WTC11 (cell line): ENCODE data around the gene TRAPPC8. TPM values are rescaled to one million over a fixed set of nuclear protein-coding genes. Genes with fewer than 3 reads are reported as not detected.
A peak's percentile ranks its signal among the peaks of the same experiment; 100 is the strongest.

Source experiments
- ATAC-seq: fragments of 200-7000 bp; cut with Tn5 transposase; 2 replicates; pipeline ENCODE4 v1.10.0; 2021; ENCODE audit warnings: mild to moderate bottlenecking, moderate library complexity
- CTCF ChIA-PET: fragments of 300-600 bp; sonication (Branson Sonifier 250); formaldehyde crosslinking; loops from one replicate; lab custom pipeline; 2021; ENCODE audit warnings: antibody characterized with exemption; lab: Charles Lee
- POLR2A ChIA-PET: fragments of 350-600 bp; sonication (Branson Sonifier 250); formaldehyde crosslinking; loops from one replicate; lab custom pipeline; 2021; ENCODE audit warnings: antibody characterized with exemption; lab: Charles Lee
- DNase-seq: peaks from one replicate; pipeline ENCODE4 v3.0.0; 2021; ENCODE audit warnings: low spot score
- H3K27ac Mint-ChIP-seq: 2 replicates; pipeline ENCODE4 v1.8.0; 2021; ENCODE audit warnings: mixed read lengths
- H3K27me3 Mint-ChIP-seq: 2 replicates; pipeline ENCODE4 v1.8.0; 2021; ENCODE audit warnings: low read depth, mild to moderate bottlenecking, moderate library complexity, mixed read lengths
- H3K36me3 Mint-ChIP-seq: 2 replicates; pipeline ENCODE4 v1.8.0; 2021; ENCODE audit warnings: mixed read lengths
- H3K4me1 Mint-ChIP-seq: 2 replicates; pipeline ENCODE4 v1.8.0; 2022; ENCODE audit warnings: mixed read lengths
- H3K4me3 Mint-ChIP-seq: 2 replicates; pipeline ENCODE4 v1.8.0; 2021; ENCODE audit warnings: mild to moderate bottlenecking, moderate library complexity, mixed read lengths
- H3K9me3 Mint-ChIP-seq: 2 replicates; pipeline ENCODE4 v1.8.0; 2021; ENCODE audit warnings: mixed read lengths
- ATF1 ChIP-seq: sonication (generic); formaldehyde crosslinking; IDR thresholded peaks from 2 replicates; pipeline ENCODE4 v1.8.1; 2023; ENCODE audit warnings: mild to moderate bottlenecking, moderate library complexity, missing genetic modification reagents
- CREB1 ChIP-seq: sonication (generic); formaldehyde crosslinking; IDR thresholded peaks from 2 replicates; pipeline ENCODE4 v1.8.0; 2023; ENCODE audit warnings: mild to moderate bottlenecking, missing genetic modification reagents
- CTCF ChIP-seq: fragments of 200-600 bp; IDR thresholded peaks from 2 replicates; pipeline ENCODE4 v1.8.0; 2022; ENCODE audit warnings: antibody characterized with exemption
- GRHL2 ChIP-seq: fragments of 250-450 bp; sonication (Bioruptor Pico); IDR thresholded peaks from 2 replicates; pipeline ENCODE4 v1.8.0; 2022; ENCODE audit warnings: mild to moderate bottlenecking, moderate library complexity; ENCODE audit not compliant: insufficient replicate concordance, severe bottlenecking
- GTF2I ChIP-seq: fragments of 250-450 bp; sonication (Bioruptor Pico); conservative IDR thresholded peaks from 2 replicates; pipeline ENCODE4 v1.4.0; 2021; ENCODE audit warnings: mild to moderate bottlenecking
- IRF2 ChIP-seq: sonication (generic); formaldehyde crosslinking; IDR thresholded peaks from 2 replicates; pipeline ENCODE4 v1.8.0; 2022; ENCODE audit warnings: low read depth, missing genetic modification reagents, borderline replicate concordance
- KAT7 ChIP-seq: sonication (generic); formaldehyde crosslinking; IDR thresholded peaks from 2 replicates; pipeline ENCODE4 v1.8.1; 2023; ENCODE audit warnings: missing genetic modification reagents, mild to moderate bottlenecking, borderline replicate concordance
- OVOL2 ChIP-seq: fragments of 250-450 bp; sonication (Bioruptor Pico); IDR thresholded peaks from 2 replicates; pipeline ENCODE4 v1.9.0; 2021; ENCODE audit warnings: mild to moderate bottlenecking, borderline replicate concordance
- RORB ChIP-seq: fragments of 250-450 bp; sonication (Bioruptor Pico); IDR thresholded peaks from 2 replicates; pipeline ENCODE4 v1.9.0; 2021; ENCODE audit warnings: mild to moderate bottlenecking
- USF2 ChIP-seq: sonication (generic); formaldehyde crosslinking; IDR thresholded peaks from 2 replicates; pipeline ENCODE4 v1.8.1; 2023; ENCODE audit warnings: mild to moderate bottlenecking, missing genetic modification reagents, moderate library complexity
- ZNF219 ChIP-seq: sonication (generic); formaldehyde crosslinking; IDR thresholded peaks from 2 replicates; pipeline ENCODE4 v1.8.0; 2023; ENCODE audit warnings: missing genetic modification reagents, mild to moderate bottlenecking, borderline replicate concordance
- ZNF423 ChIP-seq: fragments of 250-450 bp; sonication (Bioruptor Pico); IDR thresholded peaks from 2 replicates; pipeline ENCODE4 v2.1.2; 2022; ENCODE audit warnings: mild to moderate bottlenecking, moderate library complexity
- total RNA-seq: library from RNA; stranded (reverse); gene quantifications from 3 replicates; pipeline ENCODE4 v1.2.3, GENCODE V29; 2021
- TF ChIP-seq, protein P1 (sequence below): sonication (generic); formaldehyde crosslinking; IDR thresholded peaks from 2 replicates; pipeline ENCODE4 v1.8.1; 2023; ENCODE audit warnings: mild to moderate bottlenecking, missing genetic modification reagents

TRAPPC8 gene
- total RNA-seq, 1 experiment from 2014 or later, result 56.3 TPM

DNA sequence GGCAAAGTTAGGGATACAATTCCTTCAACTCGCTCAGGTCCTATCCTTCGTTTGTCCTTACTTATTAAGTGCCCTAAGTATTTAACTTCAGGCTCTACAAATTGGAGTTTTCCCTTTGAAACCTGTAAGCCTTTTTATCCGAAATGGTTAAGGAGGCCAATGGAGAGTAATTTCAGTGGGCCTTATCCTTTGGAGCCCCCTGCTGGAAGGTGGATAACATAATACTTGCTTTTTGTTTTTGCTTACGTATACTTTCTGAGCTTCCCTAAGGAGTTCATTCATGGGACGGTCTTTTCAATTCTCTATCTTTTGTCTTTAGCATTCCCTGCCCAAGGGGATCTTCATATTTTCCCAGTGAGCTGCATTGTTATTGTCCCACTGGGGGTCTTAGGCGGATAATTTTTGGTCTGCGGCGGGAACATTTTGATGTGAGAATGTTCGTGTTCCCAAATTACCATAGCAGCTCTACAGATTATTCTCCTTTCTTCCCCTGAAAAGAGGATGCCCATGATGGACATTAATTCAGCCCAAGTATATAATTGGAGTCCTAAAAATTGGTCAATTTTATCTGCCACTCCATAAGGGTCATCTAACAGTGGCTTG, 34.4 kb upstream of the TRAPPC8 start:
- H3K27me3 Mint-ChIP-seq, result no peaks in the 10 kb centered on the region; the same call in 1 of the 2 replicates
- H3K4me3 Mint-ChIP-seq, result no peak overlapping the region
- CTCF ChIA-PET, result interaction anchor here (0.6 to 2.9 kb wide), 50 partner anchors 9 to 553 kb away, joined by 3 to 34 read pairs (median 5); partner anchors contain the start of genes B4GALT6, DSG2, RNF125 and TRAPPC8
- H3K36me3 Mint-ChIP-seq, result peaks cover 39% of the 10 kb centered on the region
- H3K4me1 Mint-ChIP-seq, result peaks cover 16% of the 10 kb centered on the region
- POLR2A ChIA-PET, result interaction anchor here (0.6 to 1.3 kb wide), 4 partner anchors 34 to 573 kb away, joined by 3 to 6 read pairs (median 4); partner anchors contain the start of gene TRAPPC8
- TF ChIP-seq CTCF (peak; percentile 51), ZNF219 (no peak)
- TF ChIP-seq, all 79 proteins: peak for 1
- Mint-ChIP-seq H3K9me3 (peaks cover 45% of the 10 kb centered on the region), H3K27ac (no peak overlapping the region)
- peak; percentile 92 for ATAC-seq
- DNase-seq, result peak; percentile 56

DNA sequence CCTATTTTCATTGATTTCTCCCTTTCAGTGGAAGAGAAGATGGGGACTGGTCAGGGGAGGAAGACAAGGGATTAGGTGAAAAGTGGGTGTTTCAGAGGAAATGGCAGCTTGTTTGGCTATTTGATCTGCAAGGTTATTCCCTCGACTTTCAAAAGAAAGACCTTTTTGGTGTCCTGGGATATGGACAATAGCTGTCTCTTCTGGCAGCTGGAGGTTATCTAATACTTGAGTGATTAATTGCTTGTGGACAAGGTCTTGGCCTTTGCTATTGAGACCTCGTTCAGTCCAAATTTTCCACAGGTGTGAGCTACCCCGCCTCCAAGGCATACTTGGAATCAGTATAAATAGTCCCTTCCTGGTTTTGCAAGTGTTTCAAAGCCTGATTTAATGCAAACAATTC, 33.3 kb upstream of the TRAPPC8 start:
- H3K4me3 Mint-ChIP-seq, result no peak overlapping the region
- no peaks in the 10 kb centered on the region; the same call in 1 of the 2 replicates for H3K27me3 Mint-ChIP-seq
- TF ChIP-seq USF2 (CRISPR knock-in tag) (no peak), IRF2 (CRISPR knock-in tag) (no peak)
- peaks cover 42% of the 10 kb centered on the region for H3K36me3 Mint-ChIP-seq
- no peak for ATAC-seq
- H3K4me1 Mint-ChIP-seq, result peaks cover 16% of the 10 kb centered on the region
- H3K9me3 Mint-ChIP-seq, result peaks cover 49% of the 10 kb centered on the region
- ChIA-PET CTCF (interaction anchor here (0.6 to 2.9 kb wide), 18 partner anchors 12 to 478 kb away, joined by 3 to 34 read pairs (median 8); partner anchors contain the start of genes DSG2, RNF125 and TRAPPC8), POLR2A (no interaction called here)
- no peak for DNase-seq
- H3K27ac Mint-ChIP-seq, result no peak overlapping the region

- Mint-ChIP-seq H3K4me3 (no peak overlapping the region), H3K27me3 (no peaks in the 10 kb centered on the region; the same call in 1 of the 2 replicates)
- CTCF ChIA-PET, result no interaction called here
These were observed 31.1 kb upstream of the TRAPPC8 start for GRCh38 chr18:31973929-31974546.

DNA sequence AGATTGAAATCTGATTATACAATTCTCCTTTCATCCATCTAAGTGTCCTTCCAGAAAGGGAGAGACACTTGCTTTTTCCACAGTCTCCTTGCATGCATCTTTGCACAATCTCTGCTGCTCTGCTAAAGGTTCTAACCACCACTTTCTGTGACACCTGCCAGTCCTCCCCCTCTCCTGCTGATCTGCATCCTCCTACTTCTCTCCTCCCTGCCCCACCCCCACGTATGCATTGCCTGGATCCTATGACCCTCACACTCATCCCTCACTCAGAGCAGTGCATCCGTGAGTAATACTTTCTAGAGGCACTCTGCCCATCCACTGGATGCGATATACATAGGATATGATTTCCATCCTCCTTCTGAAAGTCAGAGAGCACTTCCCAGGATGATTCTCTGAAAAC, 27.7 kb upstream of the TRAPPC8 start:
- DNase-seq, result no peak
- ATAC-seq, result peak; percentile 76
- POLR2A ChIA-PET, result no interaction called here
- CTCF ChIA-PET, result no interaction called here
- H3K4me3 Mint-ChIP-seq, result no peak overlapping the region
- H3K27me3 Mint-ChIP-seq, result no peaks in the 10 kb centered on the region; the same call in 1 of the 2 replicates
- TF ChIP-seq OVOL2 (CRISPR knock-in tag) (no peak), ZNF423 (CRISPR knock-in tag) (no peak)
- no peak overlapping the region for H3K27ac Mint-ChIP-seq
- H3K9me3 Mint-ChIP-seq, result peaks cover 35% of the 10 kb centered on the region
- H3K4me1 Mint-ChIP-seq, result peaks cover 7% of the 10 kb centered on the region
- H3K36me3 Mint-ChIP-seq, result peaks cover 25% of the 10 kb centered on the region

More at GRCh38 chr18:31973929-31974546, 31.1 kb upstream of the TRAPPC8 start:
- Mint-ChIP-seq H3K27ac (no peak overlapping the region), H3K4me1 (peaks cover 23% of the 10 kb centered on the region), H3K36me3 (peaks cover 38% of the 10 kb centered on the region), H3K9me3 (peaks cover 44% of the 10 kb centered on the region)
- no peak for ATAC-seq
- no peak for DNase-seq
- TF ChIP-seq RORB (CRISPR knock-in tag) (no peak), KAT7 (no peak), GTF2I (CRISPR knock-in tag) (no peak), ATF1 (CRISPR knock-in tag) (no peak), CREB1 (CRISPR knock-in tag) (no peak), USF2 (CRISPR knock-in tag) (no peak), GRHL2 (no peak)
- TF ChIP-seq, protein P1, sequence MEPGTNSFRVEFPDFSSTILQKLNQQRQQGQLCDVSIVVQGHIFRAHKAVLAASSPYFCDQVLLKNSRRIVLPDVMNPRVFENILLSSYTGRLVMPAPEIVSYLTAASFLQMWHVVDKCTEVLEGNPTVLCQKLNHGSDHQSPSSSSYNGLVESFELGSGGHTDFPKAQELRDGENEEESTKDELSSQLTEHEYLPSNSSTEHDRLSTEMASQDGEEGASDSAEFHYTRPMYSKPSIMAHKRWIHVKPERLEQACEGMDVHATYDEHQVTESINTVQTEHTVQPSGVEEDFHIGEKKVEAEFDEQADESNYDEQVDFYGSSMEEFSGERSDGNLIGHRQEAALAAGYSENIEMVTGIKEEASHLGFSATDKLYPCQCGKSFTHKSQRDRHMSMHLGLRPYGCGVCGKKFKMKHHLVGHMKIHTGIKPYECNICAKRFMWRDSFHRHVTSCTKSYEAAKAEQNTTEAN (CRISPR knock-in tag), result no peak
- POLR2A ChIA-PET, result no interaction called here
